H1 (cell line): Measurements from ENCODE around the gene SEPTIN2. TPM values are rescaled to one million over a fixed set of nuclear protein-coding genes. Genes with fewer than 3 reads are reported as not detected.

Experiments used
- CTCF ChIA-PET: fragments of 300-600 bp; sonication (Branson Sonifier 250); formaldehyde crosslinking; loops from one replicate; lab custom pipeline; 2021; ENCODE audit not compliant: partially characterized antibody; lab: Charles Lee
- POLR2A ChIA-PET: fragments of 300-600 bp; sonication (Branson Sonifier 250); formaldehyde crosslinking; loops from one replicate; lab custom pipeline; 2021; ENCODE audit warnings: inconsistent platforms; ENCODE audit not compliant: partially characterized antibody; lab: Charles Lee
- DNase-seq, 2 experiments: peaks; one replicate each; pipeline versions ENCODE4 v3.0.0 to v3.0.0-alpha.2; 2010 to 2022; ENCODE audit warnings: low spot score in 2 of 2, low read depth in 1 of 2, mixed read lengths in 1 of 2
- FAIRE-seq: peaks from 2 replicates; lab custom pipeline; 2011; peaks lifted over from hg19 to GRCh38; lab: Jason Lieb, UNC
- H2AFZ ChIP-seq: 2 replicates; pipeline ENCODE4 v1.8.1; 2012; ENCODE audit warnings: low read length, inconsistent platforms
- H2AK5ac ChIP-seq: 2 replicates; pipeline ENCODE4 v1.6.1; 2013; ENCODE audit warnings: low read depth, low read length
- H2BK120ac ChIP-seq: replicated peaks from 2 replicates; pipeline ENCODE3; 2013; ENCODE audit warnings: low read depth, low read length, inconsistent platforms
- H2BK12ac ChIP-seq: 2 replicates; pipeline ENCODE4 v1.6.1; 2013; ENCODE audit warnings: low read depth, low read length
- H2BK15ac ChIP-seq: 2 replicates; pipeline ENCODE4 v1.6.1; 2013; ENCODE audit warnings: low read length
- H2BK20ac ChIP-seq: 2 replicates; pipeline ENCODE4 v1.6.1; 2013; ENCODE audit warnings: low read length
- H2BK5ac ChIP-seq: 2 replicates; pipeline ENCODE4 v1.6.1; 2013; ENCODE audit warnings: low read depth, low read length
- H3K14ac ChIP-seq: 2 replicates; pipeline ENCODE4 v1.6.1; 2013; ENCODE audit warnings: inconsistent platforms; ENCODE audit not compliant: insufficient read length
- H3K18ac ChIP-seq: 2 replicates; pipeline ENCODE4 v1.6.1; 2013; ENCODE audit warnings: low read length; ENCODE audit errors: extremely low read depth
- H3K23ac ChIP-seq: 2 replicates; pipeline ENCODE4 v1.6.1; 2013; ENCODE audit warnings: inconsistent platforms; ENCODE audit not compliant: insufficient read length
- H3K23me2 ChIP-seq: 2 replicates; pipeline ENCODE4 v1.6.1; 2013; ENCODE audit warnings: low read depth, low read length
- H3K27ac ChIP-seq: 2 replicates; pipeline ENCODE4 v1.6.1; 2011; ENCODE audit warnings: low read depth, low read length, inconsistent platforms
- H3K27me3 ChIP-seq, 4 experiments: replicated peaks in 1 of 4; 1 replicate in 1 of 4; 2 replicates in 3 of 4; pipeline versions ENCODE4 v1.6.1 to v1.8.1; 2011 to 2013; ENCODE audit warnings: low read length in 3 of 4, mild to moderate bottlenecking in 3 of 4, inconsistent platforms in 2 of 4, mixed read lengths in 2 of 4, moderate library complexity in 1 of 4; ENCODE audit not compliant: control insufficient read depth in 3 of 4, insufficient read depth in 3 of 4; ENCODE audit errors: extremely low read depth in 1 of 4
- H3K36me3 ChIP-seq, 4 experiments: 2 replicates each; pipeline versions ENCODE4 v1.6.1 to v1.8.1; 2011 to 2013; ENCODE audit warnings: mild to moderate bottlenecking in 4 of 4, low read length in 3 of 4, moderate library complexity in 2 of 4, control low read depth in 1 of 4, inconsistent platforms in 1 of 4; ENCODE audit not compliant: insufficient read depth in 4 of 4, control insufficient read depth in 2 of 4
- H3K4ac ChIP-seq: replicated peaks from 2 replicates; pipeline ENCODE3; 2013; ENCODE audit warnings: low read length, low read depth, mixed read lengths, inconsistent platforms; ENCODE audit not compliant: insufficient read length
- H3K4me1 ChIP-seq, 4 experiments: replicated peaks in 1 of 4; 1 replicate in 1 of 4; 2 replicates in 3 of 4; pipeline versions ENCODE4 v1.6.1 to v1.8.1; 2011 to 2013; ENCODE audit warnings: low read length in 3 of 4, inconsistent platforms in 2 of 4, mixed read lengths in 1 of 4; ENCODE audit not compliant: insufficient read depth in 4 of 4, control insufficient read depth in 3 of 4
- H3K4me2 ChIP-seq, 2 experiments: 2 replicates each; pipeline versions ENCODE4 v1.6.1 to v1.8.1; 2011 to 2013; ENCODE audit warnings: low read depth in 2 of 2, low read length in 2 of 2, control low read depth in 1 of 2, inconsistent platforms in 1 of 2, mild to moderate bottlenecking in 1 of 2; ENCODE audit not compliant: insufficient read depth in 1 of 2
- H3K4me3 ChIP-seq, 4 experiments: fragments of 200-600, 300-600 bp in 1 of 4; sonication (generic), shearing (Covaris generic), sonication (Bioruptor Twin) in 1 of 4; 2 replicates each; pipeline versions ENCODE4 v1.5.1 to v1.8.1; 2011 to 2016; ENCODE audit warnings: low read length in 4 of 4, low read depth in 3 of 4, control low read depth in 2 of 4, inconsistent platforms in 2 of 4, mild to moderate bottlenecking in 2 of 4, mixed read lengths in 1 of 4, moderate library complexity in 1 of 4; ENCODE audit not compliant: insufficient read depth in 2 of 4; ENCODE audit errors: extremely low read depth in 1 of 4
- H3K56ac ChIP-seq: replicated peaks from 2 replicates; pipeline ENCODE3; 2013; ENCODE audit warnings: low read depth, mild to moderate bottlenecking, mixed read lengths, low read length, inconsistent platforms; ENCODE audit not compliant: insufficient read length
- H3K79me1 ChIP-seq: 2 replicates; pipeline ENCODE4 v1.6.1; 2013; ENCODE audit warnings: low read depth, low read length, control low read depth
- H3K79me2 ChIP-seq, 2 experiments: 2 replicates each; pipeline versions ENCODE4 v1.6.1 to v1.8.1; 2012 to 2013; ENCODE audit warnings: low read length in 2 of 2, mild to moderate bottlenecking in 2 of 2, inconsistent platforms in 1 of 2; ENCODE audit not compliant: insufficient read depth in 2 of 2, control insufficient read depth in 1 of 2
- H3K9ac ChIP-seq, 4 experiments: replicated peaks in 1 of 4; 1 replicate in 1 of 4; 2 replicates in 3 of 4; pipeline versions ENCODE4 v1.6.1 to v1.8.1; 2011 to 2013; ENCODE audit warnings: low read depth in 3 of 4, low read length in 3 of 4, control low read depth in 2 of 4, mild to moderate bottlenecking in 2 of 4, moderate library complexity in 2 of 4, inconsistent platforms in 1 of 4; ENCODE audit errors: extremely low read depth in 1 of 4
- H3K9me3 ChIP-seq, 2 experiments: 2 replicates each; pipeline versions ENCODE4 v1.6.1 to v1.8.1; 2012 to 2013; ENCODE audit warnings: mild to moderate bottlenecking in 2 of 2, moderate library complexity in 2 of 2, control low read depth in 1 of 2, inconsistent platforms in 1 of 2, low read depth in 1 of 2, low read length in 1 of 2, mixed read lengths in 1 of 2; ENCODE audit not compliant: insufficient read depth in 2 of 2
- H4K20me1 ChIP-seq, 2 experiments: replicated peaks in 1 of 2; 2 replicates each; pipeline versions ENCODE3 to v1.8.1; 2011 to 2013; ENCODE audit warnings: inconsistent platforms in 2 of 2, low read length in 2 of 2, mild to moderate bottlenecking in 1 of 2; ENCODE audit not compliant: insufficient read depth in 2 of 2, control insufficient read depth in 1 of 2
- H4K5ac ChIP-seq: 2 replicates; pipeline ENCODE4 v1.6.1; 2013; ENCODE audit warnings: low read length, low read depth, mixed read lengths, inconsistent platforms; ENCODE audit not compliant: insufficient read length
- H4K8ac ChIP-seq: 2 replicates; pipeline ENCODE4 v1.8.0; 2013; ENCODE audit warnings: mild to moderate bottlenecking, moderate library complexity, low read length, inconsistent platforms; ENCODE audit not compliant: insufficient read depth; ENCODE audit errors: extremely low read depth
- H4K91ac ChIP-seq: replicated peaks from 2 replicates; pipeline ENCODE3; 2013; ENCODE audit warnings: low read length, mixed read lengths, inconsistent platforms; ENCODE audit not compliant: insufficient read length
- BACH1 ChIP-seq: IDR thresholded peaks from 2 replicates; pipeline ENCODE4 v1.6.1; 2012; ENCODE audit warnings: low read length, improper control_type of control experiment
- CTCF ChIP-seq, 3 experiments: IDR thresholded peaks; 1 replicate in 2 of 3; 2 replicates in 1 of 3; pipeline versions ENCODE4 v1.5.1 to v1.6.1; 2011; ENCODE audit warnings: low read length in 3 of 3, mild to moderate bottlenecking in 3 of 3, inconsistent platforms in 2 of 3, low read depth in 1 of 3, moderate library complexity in 1 of 3; ENCODE audit not compliant: insufficient read depth in 1 of 3; ENCODE audit errors: control extremely low read depth in 1 of 3
- RAD21 ChIP-seq, 2 experiments: IDR thresholded peaks in 1 of 2; conservative IDR thresholded peaks in 1 of 2; 2 replicates each; pipeline ENCODE4 v1.6.1; 2011; ENCODE audit warnings: low read depth in 2 of 2, low read length in 2 of 2, improper control_type of control experiment in 1 of 2, inconsistent platforms in 1 of 2, mild to moderate bottlenecking in 1 of 2, moderate library complexity in 1 of 2
- WGBS, 2 experiments: shearing (Covaris generic) in 1 of 2; methylation state at CpG; one replicate each; pipeline versions ENCODE4 v1.1.6 to v1.1.7; 2013 to 2015; ENCODE audit warnings: low lambda C conversion rate in 2 of 2, mixed read lengths in 2 of 2, inconsistent platforms in 1 of 2, low coverage in 1 of 2, missing lambda C conversion rate in 1 of 2; ENCODE audit not compliant: insufficient replicate concordance in 2 of 2, insufficient coverage in 1 of 2, insufficient read length in 1 of 2; ENCODE audit errors: extremely low coverage in 1 of 2, missing lambda C conversion rate in 1 of 2; 5-methylcytosine and 5-hydroxymethylcytosine counted together
- polyA plus RNA-seq, 7 experiments: library from polyadenylated mRNA; depleted of rRNA in 3 of 7; stranded (reverse) in 5 of 7; unstranded in 2 of 7; fragments of >200 nt in 5 of 7; fragments of 200-250 nt in 2 of 7; gene quantifications; 1 replicate in 5 of 7; 2 replicates in 1 of 7; 4 replicates in 1 of 7; pipeline versions ENCODE4 v1.2.1 to v1.2.3, GENCODE V29; 2011 to 2013; ENCODE audit warnings: missing spikeins in 2 of 7, mixed read lengths in 2 of 7
- total RNA-seq: library from RNA; stranded (reverse); fragmentation: NEBNext Ultra II Directional; extraction: Animal tissue kit (Norgen Biotek cat#: 25700); gene quantifications from 2 replicates; pipeline ENCODE4 v1.2.1, GENCODE V29; 2021

SEPTIN2 gene
- total and polyA plus RNA-seq, 2 of the 8 experiments (the other 6 are each of a cell fraction or from before 2014, with no cell fraction given): 392 to 650 TPM

- Histone ChIP-seq H3K27ac (no peak overlapping the region), H2BK5ac (no peak overlapping the region), H2BK15ac (no peak overlapping the region), H4K8ac (no peak overlapping the region), H4K5ac (no peak overlapping the region), H3K4me3 (no peak overlapping the region), H3K9me3 (no peaks in the 10 kb centered on the region), H3K56ac (no peak overlapping the region), H2BK20ac (no peak overlapping the region), H3K4ac (no peak overlapping the region), H3K27me3 (no peaks in the 10 kb centered on the region), H3K23ac (no peak overlapping the region), H3K18ac (no peak overlapping the region), H2AFZ (no peak overlapping the region), H3K4me1 (peaks cover 0 to 2% (median 0%) of the 10 kb centered on the region in 4 experiments; a peak in 2 of 7 replicates), H2AK5ac (no peak overlapping the region), H4K91ac (no peak overlapping the region), H3K79me1 (peaks cover 19% of the 10 kb centered on the region), H3K14ac (no peak overlapping the region), H3K79me2 (peaks cover 12 to 93% of the 10 kb centered on the region in 2 experiments), H4K20me1 (peaks cover 7 to 19% of the 10 kb centered on the region in 2 experiments), H2BK120ac (no peak overlapping the region), H3K9ac (no peak overlapping the region), H3K36me3 (no peaks in the 10 kb centered on the region), H2BK12ac (no peak overlapping the region), H3K4me2 (no peak overlapping the region), H3K23me2 (no peaks in the 10 kb centered on the region)
- ChIA-PET CTCF (interaction anchor here (0.8 to 2.6 kb wide), 5 partner anchors 10 to 332 kb away, joined by 3 to 9 read pairs (median 5); no protein-coding TSS in a partner anchor), POLR2A (interaction anchor here (1.0 to 1.4 kb wide), 2 partner anchors 26 to 27 kb away, joined by 3 to 6 read pairs; partner anchors contain the start of genes HDLBP and SEPTIN2)
- FAIRE-seq: no peak
- no peak for DNase-seq
- TF ChIP-seq BACH1: no peak
- TF ChIP-seq CTCF (IDR thresholded peaks at IDR 0.05; ENCODE audit: control extremely low read depth in 1 of 3, insufficient read depth in 1 of 3, low read depth in 1 of 3, low read length in 3 of 3): peak in 1 of 3 experiments; percentile 21; a peak in 2 of 4 replicates
- peak; percentile 26 to 50; a peak in 3 of 4 replicates for TF ChIP-seq RAD21 (IDR thresholded peaks at IDR 0.05 in 1 of 2, conservative IDR thresholded peaks at IDR 0.05 in 1 of 2; ENCODE audit: low read depth in 2 of 2, low read length in 2 of 2)
- 88% methylated on average over 3 of the region's 3 CpGs; no CpG with 5 or more reads in 1 of the 2 experiments for WGBS, 2 experiments
Measured at GRCh38 chr2:241289597-241289996, 26.1 kb upstream of the SEPTIN2 start.
